GM12892 (cell line): ENCODE results near the gene MED12L.

Experiments used
- POLR2A ChIP-seq: IDR thresholded peaks from 2 replicates; pipeline ENCODE4 v1.6.1; 2011; ENCODE audit warnings: low read depth, low read length, control low read depth
- POLR2AphosphoS5 ChIP-seq: IDR thresholded peaks from 2 replicates; pipeline ENCODE4 v1.6.1; 2011; ENCODE audit warnings: low read depth, low read length, control low read depth

GRCh38 chr3:151037746-151038477 is 47.6 kb upstream of the MED12L start:
- no peak for TF ChIP-seq POLR2AphosphoS5
- TF ChIP-seq POLR2A, result no peak
